ENCODE results near the gene NCMAP.
"Not testable (repeated sequence)": the region's sequence is repeated elsewhere in the genome, so short reads cannot be mapped to it uniquely, and the experiment has no call there.

Gene NCMAP

GRCh38 chr1:24555591-24556413 is at the start of gene NCMAP:
Gene NCMAP, plus strand, starts transcription at chr1:24556087. Its CDS starts 39,344 bp downstream, at chr1:24595431.
- DNase-seq (ENCODE audit: low read depth): no peak

GRCh38 chr1:24506691-24507381 is 49.1 kb upstream of the NCMAP start:
- DNase-seq (ENCODE audit: low read depth): no peak

- no peak for DNase-seq (ENCODE audit: low read depth)
These were observed 48.5 kb upstream of the NCMAP start for GRCh38 chr1:24507405-24507804.

- no peak for DNase-seq (ENCODE audit: low read depth)
These were observed 47.0 kb upstream of the NCMAP start for GRCh38 chr1:24508911-24509310.

GRCh38 chr1:24513706-24514105 is 42.2 kb upstream of the NCMAP start:
- DNase-seq (ENCODE audit: low read depth): no peak

- DNase-seq (ENCODE audit: low read depth): no peak
These were observed 40.9 kb upstream of the NCMAP start for GRCh38 chr1:24514946-24515345.

- DNase-seq (ENCODE audit: low read depth): peak; percentile 83
These were observed 40.1 kb upstream of the NCMAP start for GRCh38 chr1:24515671-24516209.

- no peak for DNase-seq (ENCODE audit: low read depth)
These were observed 39.4 kb upstream of the NCMAP start for GRCh38 chr1:24516506-24516905.

- no peak for DNase-seq (ENCODE audit: low read depth)
These were observed 38.0 kb upstream of the NCMAP start for GRCh38 chr1:24517898-24518297.

GRCh38 chr1:24520282-24520681 is 35.6 kb upstream of the NCMAP start:
- not testable (repeated sequence) for DNase-seq (ENCODE audit: low read depth)

- no peak for DNase-seq (ENCODE audit: low read depth)
These were observed 30.3 kb upstream of the NCMAP start for GRCh38 chr1:24525606-24526005.

GRCh38 chr1:24526045-24526444 is 29.8 kb upstream of the NCMAP start:
- DNase-seq (ENCODE audit: low read depth): no peak

GRCh38 chr1:24526940-24527542 is 28.8 kb upstream of the NCMAP start:
- DNase-seq (ENCODE audit: low read depth): peak; percentile 51

- DNase-seq (ENCODE audit: low read depth): no peak
These were observed 27.1 kb upstream of the NCMAP start for GRCh38 chr1:24528744-24529143.

GRCh38 chr1:24529292-24529691 is 26.6 kb upstream of the NCMAP start:
- DNase-seq (ENCODE audit: low read depth): not testable (repeated sequence)

GRCh38 chr1:24535021-24535424 is 20.9 kb upstream of the NCMAP start:
- DNase-seq (ENCODE audit: low read depth): no peak

- no peak for DNase-seq (ENCODE audit: low read depth)
These were observed 20.1 kb upstream of the NCMAP start for GRCh38 chr1:24535778-24536177.

- peak; percentile 29 for DNase-seq (ENCODE audit: low read depth)
These were observed 19.5 kb upstream of the NCMAP start for GRCh38 chr1:24536391-24536840.

- no peak for DNase-seq (ENCODE audit: low read depth)
These were observed 15.6 kb upstream of the NCMAP start for GRCh38 chr1:24540051-24540905.

- peak; percentile 75 for DNase-seq (ENCODE audit: low read depth)
These were observed 14.8 kb upstream of the NCMAP start for GRCh38 chr1:24540906-24541710.

All from ELR (cell line).